ENCODE measurements around the gene KRTAP10-1. TPM values are rescaled to one million over a fixed set of nuclear protein-coding genes. Genes with fewer than 3 reads are reported as not detected.

KRTAP10-1 gene
- total RNA-seq, 4 donors from 2014 or later = not detected

GRCh38 chr21:44542716-44543115, 2.7 kb upstream of the KRTAP10-1 start:
- in situ Hi-C loops (cut with MboI; ENCODE audit: low sequenced_read_pairs in 4 of 4) = no loop called here

GRCh38 chr21:44540741-44541288, 820 bp upstream of the KRTAP10-1 start:
- intact Hi-C loops (cut with DNase I; ENCODE audit: low total_unique reads) = no loop called here
- ATAC-seq = no peak
- no peak for DNase-seq

More at GRCh38 chr21:44542716-44543115, 2.7 kb upstream of the KRTAP10-1 start:
- no peak overlapping the region for H3K27ac ChIP-seq
- H3K9me3 ChIP-seq = no peaks in the 10 kb centered on the region
- ATAC-seq = no peak
- H3K4me3 ChIP-seq = no peak overlapping the region
- H3K27me3 ChIP-seq = peaks cover 13 to 23% (median 20%) of the 10 kb centered on the region in 3 donors
- no peaks in the 10 kb centered on the region for H3K4me1 ChIP-seq
- intact Hi-C loops (cut with DNase I; ENCODE audit: low total_unique reads) = no loop called here
- DNase-seq = no peak
- H3K36me3 ChIP-seq = no peaks in the 10 kb centered on the region
- TF ChIP-seq CTCF (IDR thresholded peaks at IDR 0.05 in 4 of 5, conservative IDR thresholded peaks at IDR 0.05 in 1 of 5) (no peak), POLR2A (IDR thresholded peaks at IDR 0.05) (no peak)

GRCh38 chr21:44539046-44539445, 949 bp downstream of the KRTAP10-1 start:
- Histone ChIP-seq H3K27ac (no peak overlapping the region), H3K9me3 (no peaks in the 10 kb centered on the region), H3K4me1 (no peaks in the 10 kb centered on the region), H3K4me3 (no peak overlapping the region), H3K27me3 (peaks cover 15 to 23% (median 18%) of the 10 kb centered on the region in 3 donors), H3K36me3 (no peaks in the 10 kb centered on the region)
- no peak for ATAC-seq
- TF ChIP-seq POLR2A (IDR thresholded peaks at IDR 0.05) = no peak
- TF ChIP-seq CTCF (IDR thresholded peaks at IDR 0.05 in 4 of 5, conservative IDR thresholded peaks at IDR 0.05 in 1 of 5) = no peak
- DNase-seq = no peak
- intact Hi-C loops (cut with DNase I; ENCODE audit: low total_unique reads) = no loop called here
- in situ Hi-C loops (cut with MboI; ENCODE audit: low sequenced_read_pairs in 4 of 4) = no loop called here

More at GRCh38 chr21:44540741-44541288, 820 bp upstream of the KRTAP10-1 start:
- in situ Hi-C loops (cut with MboI; ENCODE audit: low sequenced_read_pairs in 4 of 4) = no loop called here
- no peaks in the 10 kb centered on the region for H3K36me3 ChIP-seq
- no peaks in the 10 kb centered on the region for H3K9me3 ChIP-seq
- no peak overlapping the region for H3K4me3 ChIP-seq
- H3K27ac ChIP-seq = no peak overlapping the region
- no peaks in the 10 kb centered on the region for H3K4me1 ChIP-seq
- TF ChIP-seq CTCF (IDR thresholded peaks at IDR 0.05 in 4 of 5, conservative IDR thresholded peaks at IDR 0.05 in 1 of 5) (no peak), POLR2A (IDR thresholded peaks at IDR 0.05) (no peak)
- peaks cover 17 to 23% (median 18%) of the 10 kb centered on the region in 3 donors for H3K27me3 ChIP-seq

GRCh38 chr21:44537930-44538911, 1.8 kb downstream of the KRTAP10-1 start:
- ATAC-seq (no peak), DNase-seq (no peak)
- H3K4me3 ChIP-seq = no peak overlapping the region
- in situ Hi-C loops (cut with MboI; ENCODE audit: low sequenced_read_pairs in 4 of 4) (no loop called here), intact Hi-C loops (cut with DNase I; ENCODE audit: low total_unique reads) (no loop called here)
- H3K4me1 ChIP-seq = no peaks in the 10 kb centered on the region
- H3K36me3 ChIP-seq = no peaks in the 10 kb centered on the region
- H3K27ac ChIP-seq = no peak overlapping the region
- H3K9me3 ChIP-seq = no peaks in the 10 kb centered on the region
- H3K27me3 ChIP-seq = peaks cover 15 to 23% (median 15%) of the 10 kb centered on the region in 3 donors
- TF ChIP-seq CTCF (IDR thresholded peaks at IDR 0.05 in 4 of 5, conservative IDR thresholded peaks at IDR 0.05 in 1 of 5) (no peak), POLR2A (IDR thresholded peaks at IDR 0.05) (no peak)
